Subcutaneous abdominal adipose tissue (tissue), 5 donors: ENCODE measurements around the gene OR9G1.

Experiments used
- H3K27ac ChIP-seq: one replicate; pipeline ENCODE4 v1.7.0; 2013; ENCODE audit warnings: low read depth, mild to moderate bottlenecking, inconsistent platforms, low read length, moderate library complexity
- H3K27me3 ChIP-seq, 5 donors: one replicate each; pipeline ENCODE4 v1.7.0; 2013; ENCODE audit warnings: low read length in 5 of 5, inconsistent platforms in 1 of 5; ENCODE audit not compliant: control insufficient read depth in 5 of 5, insufficient read depth in 4 of 5
- H3K36me3 ChIP-seq, 5 donors: one replicate each; pipeline ENCODE4 v1.7.0; 2013; ENCODE audit warnings: low read length in 5 of 5; ENCODE audit not compliant: control insufficient read depth in 5 of 5, insufficient read depth in 5 of 5
- H3K4me1 ChIP-seq, 5 donors: one replicate each; pipeline ENCODE4 v1.7.0; 2013; ENCODE audit warnings: low read length in 5 of 5, mild to moderate bottlenecking in 3 of 5, moderate library complexity in 1 of 5; ENCODE audit not compliant: control insufficient read depth in 5 of 5, insufficient read depth in 5 of 5
- H3K4me3 ChIP-seq, 5 donors: one replicate each; pipeline ENCODE4 v1.7.0; 2013; ENCODE audit warnings: low read length in 5 of 5, low read depth in 1 of 5
- H3K9ac ChIP-seq, 5 donors: one replicate each; pipeline ENCODE4 v1.7.0; 2013; ENCODE audit warnings: low read length in 5 of 5, mild to moderate bottlenecking in 4 of 5, moderate library complexity in 3 of 5
- H3K9me3 ChIP-seq, 5 donors: one replicate each; pipeline ENCODE4 v1.7.0; 2013; ENCODE audit warnings: low read length in 5 of 5; ENCODE audit not compliant: control insufficient read depth in 5 of 5
- donor health status: healthy.
- donor health status: healthy.
- donor health status: healthy.
- donor health status: healthy.
- donor health status: healthy.

OR9G1 gene

DNA sequence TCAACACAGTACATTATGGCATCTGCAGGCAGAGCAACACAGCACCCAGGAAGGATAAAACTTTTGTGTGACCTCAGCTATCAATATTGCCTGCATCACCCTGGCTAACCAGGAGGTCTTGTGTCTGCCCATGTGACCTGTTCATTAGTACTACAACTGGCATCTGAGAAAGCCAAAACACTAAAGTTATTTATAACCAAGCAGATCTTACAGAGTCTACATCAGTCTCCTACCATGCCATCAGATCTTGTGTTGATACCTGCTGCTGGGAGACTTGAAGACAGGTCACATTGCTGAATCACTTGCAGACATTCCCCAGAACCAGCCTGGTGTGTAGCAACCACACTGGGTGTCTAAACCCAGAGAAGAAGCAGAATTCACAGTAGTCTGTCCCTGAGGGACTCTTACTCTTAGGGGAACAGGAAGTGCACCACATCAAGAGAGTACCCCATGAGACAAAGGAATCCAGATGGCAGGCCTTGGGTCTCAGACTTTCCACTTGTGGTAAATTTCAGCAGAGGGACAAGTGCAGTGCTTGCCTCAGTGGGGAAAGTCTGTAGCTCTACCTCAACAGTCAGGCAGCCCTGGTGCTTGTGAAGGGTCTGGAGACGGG is 7.0 kb downstream of the OR9G1 start:
- Histone ChIP-seq H3K9me3 (peaks cover 0 to 3% (median 0%) of the 10 kb centered on the region in 5 donors), H3K27ac (no peak overlapping the region), H3K4me3 (no peak overlapping the region), H3K4me1 (no peaks in the 10 kb centered on the region), H3K36me3 (no peaks in the 10 kb centered on the region), H3K27me3 (peaks cover 0 to under 1% (median 0%) of the 10 kb centered on the region in 5 donors), H3K9ac (no peak overlapping the region)

DNA sequence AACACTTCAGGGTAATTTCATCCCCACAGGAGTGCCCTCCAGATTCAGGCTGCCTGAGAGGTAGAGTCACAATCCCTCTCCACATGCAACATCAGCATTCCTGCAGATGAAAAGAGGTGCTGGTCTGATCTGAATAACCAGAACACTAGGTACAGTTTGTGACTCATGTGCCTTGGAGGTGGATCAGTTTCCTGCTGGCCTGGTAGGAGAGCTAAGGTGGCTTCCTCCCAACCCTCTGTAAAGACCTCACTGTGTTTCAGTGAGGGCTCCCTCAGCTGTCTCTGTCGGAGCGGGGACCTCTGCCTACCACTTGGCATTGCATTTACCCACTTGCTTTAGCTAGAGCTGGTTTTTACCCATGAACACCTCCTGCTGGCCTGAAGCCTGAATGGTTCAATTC is 7.6 kb downstream of the OR9G1 start:
- H3K4me1 ChIP-seq = no peaks in the 10 kb centered on the region
- H3K9ac ChIP-seq = no peak overlapping the region
- no peaks in the 10 kb centered on the region for H3K27me3 ChIP-seq
- H3K27ac ChIP-seq = no peak overlapping the region
- H3K4me3 ChIP-seq = no peak overlapping the region
- H3K9me3 ChIP-seq = peaks cover 0 to 3% (median 0%) of the 10 kb centered on the region in 5 donors
- H3K36me3 ChIP-seq = no peaks in the 10 kb centered on the region

DNA sequence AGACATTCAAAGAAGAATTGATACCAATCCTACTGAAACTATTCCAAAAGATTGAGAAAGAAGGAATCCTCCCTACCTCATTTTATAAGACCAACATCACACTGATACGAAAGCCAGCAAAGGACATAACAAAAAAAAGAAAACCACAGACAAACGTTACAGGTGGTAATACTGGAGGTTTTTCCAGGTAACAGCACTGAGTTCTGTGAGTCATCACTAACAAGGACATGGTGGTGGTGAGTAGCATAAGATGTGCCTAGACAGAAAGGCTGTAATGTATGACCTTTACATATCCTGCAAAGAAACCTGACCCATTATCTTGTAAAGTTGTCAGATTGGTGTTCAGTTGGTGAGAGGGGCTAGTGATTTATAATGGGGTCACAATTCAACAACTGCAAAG is 15.3 kb downstream of the OR9G1 start:
- no peaks in the 10 kb centered on the region for H3K36me3 ChIP-seq
- H3K27ac ChIP-seq = no peak overlapping the region
- H3K9ac ChIP-seq = no peak overlapping the region
- H3K9me3 ChIP-seq = peaks cover 0 to 7% (median 2%) of the 10 kb centered on the region in 5 donors
- no peaks in the 10 kb centered on the region for H3K27me3 ChIP-seq
- no peaks in the 10 kb centered on the region for H3K4me1 ChIP-seq
- H3K4me3 ChIP-seq = no peak overlapping the region

DNA sequence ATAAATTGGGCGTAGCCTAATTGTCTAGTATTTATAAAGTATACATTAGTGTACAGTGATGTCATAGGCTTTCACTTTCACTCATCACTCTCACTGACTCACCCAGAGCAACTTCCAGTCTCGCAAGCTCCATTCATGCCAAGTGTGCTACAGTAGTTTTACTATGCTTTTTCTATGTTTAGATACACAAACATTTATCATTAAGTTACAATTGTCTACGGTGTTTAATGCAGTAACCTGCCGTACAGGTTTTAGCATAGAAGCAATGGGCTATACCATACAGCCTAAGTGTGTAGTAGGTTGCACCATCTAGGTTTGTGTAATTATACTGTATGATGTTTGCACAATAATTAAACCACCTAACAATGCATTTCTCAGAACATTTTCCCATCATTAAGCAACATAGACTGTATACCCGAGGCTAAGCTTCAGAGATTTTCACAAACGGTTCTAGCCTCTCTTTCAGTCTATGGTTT is 17.5 kb downstream of the OR9G1 start:
- Histone ChIP-seq H3K27me3 (no peaks in the 10 kb centered on the region), H3K9ac (no peak overlapping the region), H3K27ac (no peak overlapping the region), H3K36me3 (no peaks in the 10 kb centered on the region), H3K4me1 (no peaks in the 10 kb centered on the region), H3K4me3 (no peak overlapping the region), H3K9me3 (peaks cover 0 to 7% (median 0%) of the 10 kb centered on the region in 5 donors)

DNA sequence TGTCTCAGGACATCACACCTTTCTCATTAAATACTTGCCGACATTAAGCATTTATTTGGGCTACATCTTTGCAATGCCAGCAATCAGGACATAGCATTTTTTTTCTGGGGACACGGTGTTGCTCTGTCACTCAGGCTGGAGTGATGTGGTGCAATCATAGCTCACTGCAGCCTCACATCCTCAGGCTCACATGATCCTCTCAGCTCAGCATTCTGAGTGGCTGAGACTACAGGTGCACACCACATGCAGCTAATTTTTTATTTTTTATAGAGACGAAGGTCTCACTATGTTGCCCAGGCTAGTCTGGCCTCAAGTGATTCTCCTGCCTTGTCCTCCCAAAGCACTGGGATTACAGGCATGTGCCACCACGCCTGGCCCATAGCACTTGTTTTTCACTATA is 21.6 kb downstream of the OR9G1 start:
- Histone ChIP-seq H3K9me3 (no peaks in the 10 kb centered on the region), H3K36me3 (no peaks in the 10 kb centered on the region), H3K27me3 (no peaks in the 10 kb centered on the region), H3K9ac (no peak overlapping the region), H3K27ac (no peak overlapping the region), H3K4me1 (no peaks in the 10 kb centered on the region), H3K4me3 (no peak overlapping the region)

DNA sequence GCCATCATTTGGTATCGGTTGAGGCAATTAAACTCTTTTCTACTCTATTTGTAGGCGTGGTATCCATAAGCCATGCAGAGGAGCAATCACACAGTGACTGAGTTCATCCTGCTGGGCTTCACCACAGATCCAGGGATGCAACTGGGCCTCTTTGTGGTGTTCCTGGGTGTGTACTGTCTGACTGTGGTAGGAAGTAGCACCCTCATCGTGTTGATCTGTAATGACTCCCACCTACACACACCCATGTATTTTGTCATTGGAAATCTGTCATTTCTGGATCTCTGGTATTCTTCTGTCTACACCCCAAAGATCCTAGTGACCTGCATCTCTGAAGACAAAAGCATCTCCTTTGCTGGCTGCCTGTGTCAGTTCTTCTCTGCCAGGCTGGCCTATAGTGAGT is 41.2 kb downstream of the OR9G1 start:
- no peak overlapping the region for H3K4me3 ChIP-seq
- no peaks in the 10 kb centered on the region for H3K4me1 ChIP-seq
- no peak overlapping the region for H3K27ac ChIP-seq
- no peak overlapping the region for H3K9ac ChIP-seq
- H3K36me3 ChIP-seq = no peaks in the 10 kb centered on the region
- no peaks in the 10 kb centered on the region for H3K27me3 ChIP-seq
- no peaks in the 10 kb centered on the region for H3K9me3 ChIP-seq

DNA sequence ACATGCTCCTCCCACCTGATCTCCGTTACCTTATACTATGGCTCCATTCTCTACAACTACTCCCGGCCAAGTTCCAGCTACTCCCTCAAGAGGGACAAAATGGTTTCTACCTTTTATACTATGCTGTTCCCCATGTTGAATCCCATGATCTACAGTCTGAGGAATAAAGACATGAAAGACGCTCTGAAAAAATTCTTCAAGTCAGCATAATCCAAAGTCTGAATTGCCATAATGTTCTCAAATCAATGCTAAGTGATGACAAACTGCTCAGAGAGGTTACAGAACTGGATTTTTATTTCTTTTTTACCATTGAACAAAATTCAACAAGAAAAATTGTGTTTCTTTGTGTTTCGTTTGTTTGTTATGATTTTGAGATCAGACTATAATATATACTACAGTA is 42.0 kb downstream of the OR9G1 start:
- Histone ChIP-seq H3K4me3 (no peak overlapping the region), H3K4me1 (no peaks in the 10 kb centered on the region), H3K9ac (no peak overlapping the region), H3K27me3 (no peaks in the 10 kb centered on the region), H3K36me3 (no peaks in the 10 kb centered on the region), H3K9me3 (peaks cover 0 to 4% (median 0%) of the 10 kb centered on the region in 5 donors), H3K27ac (no peak overlapping the region)

DNA sequence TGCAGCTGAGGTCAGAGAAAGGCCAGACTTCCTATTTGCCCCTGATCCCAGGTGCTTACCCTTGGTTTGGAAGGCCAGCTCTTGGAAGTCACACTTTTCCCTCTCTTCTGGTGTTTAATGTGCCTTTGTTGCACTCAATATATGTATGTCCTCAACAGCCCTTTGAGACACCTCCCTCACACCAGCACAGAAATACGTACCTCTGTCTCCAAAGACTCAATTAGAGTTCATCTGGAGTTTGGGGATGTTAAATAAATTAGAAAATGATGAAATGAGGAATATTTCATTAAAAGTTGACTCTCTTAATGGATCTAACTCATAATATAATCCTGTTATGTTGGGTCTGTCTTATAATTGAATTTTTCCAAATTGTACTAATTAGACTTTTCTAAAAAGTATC is 49.7 kb downstream of the OR9G1 start, which contains the start of gene OR9G4:
Gene OR9G4, minus strand, starts transcription at position 101 of the 400 bp plus-strand sequence. CDS start 4,931 bp downstream, outside the sequence.
- H3K4me3 ChIP-seq = no peak within 1 kb of the TSS
- H3K4me1 ChIP-seq = no peaks in the 10 kb centered on the region
- H3K27ac ChIP-seq = no peak within 1 kb of the TSS
- H3K9ac ChIP-seq = no peak within 1 kb of the TSS
- H3K36me3 ChIP-seq = no peaks in the 10 kb centered on the region
- peaks cover 0 to 4% (median 0%) of the 10 kb centered on the region in 5 donors for H3K9me3 ChIP-seq
- H3K27me3 ChIP-seq = no peaks in the 10 kb centered on the region

DNA sequence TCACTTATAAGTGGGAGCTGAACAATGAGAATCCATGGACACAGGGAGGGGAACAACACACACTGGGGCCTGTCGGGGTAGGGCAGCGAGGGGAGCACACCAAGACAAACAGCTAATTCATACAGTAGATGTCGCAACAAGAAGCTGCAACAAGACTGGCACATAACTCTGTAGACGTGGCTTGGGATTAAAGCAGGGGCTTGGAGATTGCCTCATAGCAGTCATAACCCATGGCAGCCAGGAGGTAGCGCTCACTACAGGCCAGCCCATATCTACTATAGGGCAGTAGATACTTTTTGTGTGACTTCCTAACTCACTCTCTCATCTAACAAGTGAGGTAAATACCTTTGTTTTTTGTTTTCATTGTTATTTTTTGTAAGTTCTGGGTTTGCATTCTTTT is 51.3 kb downstream of the OR9G1 start:
- Histone ChIP-seq H3K4me1 (no peaks in the 10 kb centered on the region), H3K9me3 (peaks cover 0 to 4% (median 0%) of the 10 kb centered on the region in 5 donors)

DNA sequence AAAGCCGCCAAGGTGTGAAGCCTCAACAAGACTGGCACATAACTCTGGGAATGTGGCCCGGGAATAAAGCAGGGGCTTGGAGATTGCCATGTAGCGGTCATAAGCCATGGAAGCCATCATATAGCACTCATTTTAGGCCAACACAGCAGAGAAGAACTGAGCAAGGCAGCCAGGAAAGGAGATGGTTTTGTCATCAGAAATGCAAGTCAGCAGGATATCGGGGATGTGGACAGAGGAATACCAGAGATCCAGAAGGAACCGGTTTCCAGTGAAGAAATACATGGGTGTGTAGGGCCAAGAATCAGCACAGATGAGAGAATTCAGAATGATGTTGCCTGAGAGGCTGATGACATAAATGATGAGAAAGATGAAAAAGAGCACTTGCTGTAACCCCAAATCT is 52.6 kb downstream of the OR9G1 start:
- H3K27ac ChIP-seq = no peak overlapping the region
- no peaks in the 10 kb centered on the region for H3K4me1 ChIP-seq
- peaks cover 0 to 2% (median 0%) of the 10 kb centered on the region in 5 donors for H3K9me3 ChIP-seq
- H3K9ac ChIP-seq = no peak overlapping the region
- H3K36me3 ChIP-seq = no peaks in the 10 kb centered on the region
- no peaks in the 10 kb centered on the region for H3K27me3 ChIP-seq
- H3K4me3 ChIP-seq = no peak overlapping the region

More for the DNA sequence above, 51.3 kb downstream of the OR9G1 start:
- no peak overlapping the region for H3K27ac ChIP-seq
- no peak overlapping the region for H3K9ac ChIP-seq
- no peaks in the 10 kb centered on the region for H3K36me3 ChIP-seq
- no peaks in the 10 kb centered on the region for H3K27me3 ChIP-seq
- no peak overlapping the region for H3K4me3 ChIP-seq
